GM19099 (cell line): ENCODE results near the gene GRAMD2A.

Source experiments
- POLR2A ChIP-seq: IDR thresholded peaks from 3 replicates; pipeline ENCODE4 v1.6.1; 2011; ENCODE audit warnings: low read depth; ENCODE audit not compliant: insufficient read length; ENCODE audit errors: extremely low read depth

The GRAMD2A gene

GRCh38 chr15:72182244-72182643 is 15.3 kb downstream of the GRAMD2A start:
- no peak for TF ChIP-seq POLR2A

- no peak for TF ChIP-seq POLR2A
Measured at GRCh38 chr15:72180761-72181324, 16.7 kb downstream of the GRAMD2A start.

- no peak for TF ChIP-seq POLR2A
Measured at GRCh38 chr15:72179950-72180581, 17.5 kb downstream of the GRAMD2A start.

GRCh38 chr15:72178976-72179585 is 18.5 kb downstream of the GRAMD2A start:
- no peak for TF ChIP-seq POLR2A

DNA sequence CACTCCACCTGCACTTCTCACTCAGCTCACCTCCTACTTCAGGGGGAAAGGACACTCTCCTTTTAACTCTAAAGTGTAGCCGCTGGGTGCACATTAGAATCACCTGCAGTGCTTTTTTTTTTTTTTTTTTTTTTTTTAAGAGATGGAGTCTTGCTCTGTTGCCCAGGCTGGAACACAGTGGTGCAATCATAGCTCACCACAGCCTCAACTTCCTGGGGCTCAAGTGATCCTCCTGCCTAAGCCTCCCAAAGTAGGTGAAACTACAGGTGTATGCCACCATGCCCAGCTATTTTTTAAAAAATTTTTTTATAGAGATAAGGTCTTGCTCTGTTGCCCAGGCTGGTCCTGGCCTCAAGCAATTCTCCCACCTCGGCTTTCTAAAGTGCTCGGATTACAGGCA is 20.8 kb downstream of the GRAMD2A start:
- TF ChIP-seq POLR2A: no peak

DNA sequence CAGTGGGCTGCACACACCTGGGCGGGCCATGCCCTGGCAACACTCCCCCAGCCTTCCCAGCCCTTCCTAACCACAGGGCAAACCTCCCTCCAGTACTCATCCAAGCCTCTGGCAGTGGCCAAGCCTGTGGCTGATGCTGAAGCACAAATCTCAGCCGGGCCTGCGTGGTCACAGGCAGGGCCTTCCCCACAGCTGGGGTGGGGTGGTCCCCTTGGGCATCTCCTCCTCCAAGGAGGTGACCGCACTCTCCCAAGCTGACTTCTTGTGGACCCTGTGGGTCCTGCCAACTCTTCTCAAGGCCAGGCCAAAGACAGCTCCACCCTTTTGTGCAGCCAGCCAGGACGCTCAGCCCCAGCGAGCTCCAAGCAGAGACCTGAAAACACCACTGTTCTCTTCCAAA is 21.4 kb downstream of the GRAMD2A start:
- TF ChIP-seq POLR2A: no peak

- TF ChIP-seq POLR2A: no peak
Measured at GRCh38 chr15:72175186-72176044, 22.2 kb downstream of the GRAMD2A start.

GRCh38 chr15:72174551-72175165 is 22.9 kb downstream of the GRAMD2A start:
- TF ChIP-seq POLR2A: no peak

- no peak for TF ChIP-seq POLR2A
Measured at GRCh38 chr15:72173864-72174550, 23.6 kb downstream of the GRAMD2A start.

DNA sequence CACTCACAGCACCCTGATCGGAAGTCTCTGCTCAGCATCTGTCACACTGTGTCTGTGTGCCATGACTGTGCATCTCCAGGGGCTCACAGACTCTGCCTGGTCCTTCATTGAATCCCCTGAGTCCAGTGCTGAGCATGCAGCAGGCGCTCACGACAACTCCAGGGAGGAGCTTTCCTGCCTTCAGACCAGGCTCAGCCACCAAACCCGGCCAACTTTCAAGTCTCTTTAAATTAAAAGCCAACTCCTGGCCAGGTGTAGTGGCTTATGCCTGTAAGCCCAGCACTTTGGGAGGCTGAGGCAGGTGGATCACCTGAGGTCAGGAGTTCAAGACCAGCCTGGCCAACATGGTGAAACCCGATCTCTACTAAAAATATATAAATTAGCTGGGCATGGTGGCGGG is 24.2 kb downstream of the GRAMD2A start:
- no peak for TF ChIP-seq POLR2A

- no peak for TF ChIP-seq POLR2A
Measured at GRCh38 chr15:72172796-72173195, 24.8 kb downstream of the GRAMD2A start.

- TF ChIP-seq POLR2A: no peak
Measured at GRCh38 chr15:72170691-72171090, 26.9 kb downstream of the GRAMD2A start.

- TF ChIP-seq POLR2A: no peak
Measured at GRCh38 chr15:72169921-72170611, 27.5 kb downstream of the GRAMD2A start.
